Measurements from ENCODE around the gene BEX1.

GRCh38 chrX:103017542-103017941 lies 46.4 kb downstream of the BEX1 start:
- TF ChIP-seq YY1 (IDR thresholded peaks at IDR 0.05; ENCODE audit: insufficient read depth, insufficient read length) = no peak
- no peak for TF ChIP-seq ZNF274 (IDR thresholded peaks at IDR 0.05; ENCODE audit: low read depth, low read length)
